IMR-90 (cell line): ENCODE measurements around the gene ZNHIT2.
"Not testable (repeated sequence)": the region's sequence is repeated elsewhere in the genome, so short reads cannot be mapped to it uniquely, and the experiment has no call there.

Source experiments
- BHLHE40 ChIP-seq: fragments of 150-350 bp; IDR thresholded peaks from 2 replicates; pipeline ENCODE4 v1.6.1; 2016; ENCODE audit warnings: mild to moderate bottlenecking, low read depth, low read length
- CEBPB ChIP-seq: IDR thresholded peaks from 2 replicates; pipeline ENCODE4 v1.6.1; 2012; ENCODE audit warnings: low read depth, low read length, improper control_type of control experiment
- MXI1 ChIP-seq: IDR thresholded peaks from 2 replicates; pipeline ENCODE4 v1.6.1; 2012; ENCODE audit warnings: low read depth, mild to moderate bottlenecking, low read length, moderate library complexity, borderline replicate concordance
- POLR2A ChIP-seq: IDR thresholded peaks from 2 replicates; pipeline ENCODE4 v1.6.1; 2012; ENCODE audit warnings: mild to moderate bottlenecking, low read depth, low read length
- RAD21 ChIP-seq: IDR thresholded peaks from 2 replicates; pipeline ENCODE4 v1.6.1; 2012; ENCODE audit warnings: low read length, improper control_type of control experiment
- SMC3 ChIP-seq: fragments of 150-350 bp; IDR thresholded peaks from 2 replicates; pipeline ENCODE4 v1.6.1; 2016; ENCODE audit warnings: low read depth, mild to moderate bottlenecking, antibody characterized with exemption, low read length, moderate library complexity
- TF ChIP-seq, protein P1 (sequence below): conservative IDR thresholded peaks from 2 replicates; pipeline ENCODE4 v1.5.1; 2012; ENCODE audit warnings: mild to moderate bottlenecking, low read depth, low read length, improper control_type of control experiment

DNA sequence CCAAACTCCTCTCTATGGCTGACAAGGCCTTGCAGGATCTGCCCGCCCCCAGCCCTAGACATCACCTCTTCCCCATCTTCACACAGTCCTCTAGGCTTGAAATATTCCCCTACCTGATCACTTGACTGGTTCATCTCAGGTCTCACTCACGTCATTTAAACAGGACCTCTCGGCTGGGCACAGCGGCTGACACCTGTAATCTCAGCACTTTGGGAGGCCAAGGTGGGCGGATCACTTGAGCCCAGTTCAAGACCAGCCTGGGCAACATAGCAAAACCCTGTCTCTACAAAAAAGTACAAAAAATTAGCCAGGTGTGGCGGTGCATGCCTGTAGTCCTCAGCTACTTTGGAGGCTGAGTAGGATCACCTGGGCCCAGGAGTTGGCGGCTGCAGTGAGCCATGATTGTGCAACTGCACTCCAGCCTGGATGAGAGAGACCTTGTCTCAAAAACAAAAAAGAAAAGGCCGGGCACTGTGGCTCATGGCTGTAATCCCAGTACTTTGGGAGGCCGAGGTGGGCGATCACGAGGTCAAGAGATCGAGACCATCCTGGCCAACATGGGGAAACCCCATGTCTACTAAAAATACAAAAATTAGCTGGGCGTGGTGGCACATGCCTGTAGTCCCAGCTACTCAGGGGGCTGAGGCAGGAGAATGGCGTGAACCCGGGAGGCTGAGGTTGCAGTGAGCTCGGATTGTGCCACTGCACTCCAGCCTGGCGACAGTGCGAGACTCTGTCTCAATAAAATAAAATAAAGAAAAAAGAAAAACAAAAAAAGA, 1.6 kb upstream of the ZNHIT2 start:
- TF ChIP-seq, protein P1, sequence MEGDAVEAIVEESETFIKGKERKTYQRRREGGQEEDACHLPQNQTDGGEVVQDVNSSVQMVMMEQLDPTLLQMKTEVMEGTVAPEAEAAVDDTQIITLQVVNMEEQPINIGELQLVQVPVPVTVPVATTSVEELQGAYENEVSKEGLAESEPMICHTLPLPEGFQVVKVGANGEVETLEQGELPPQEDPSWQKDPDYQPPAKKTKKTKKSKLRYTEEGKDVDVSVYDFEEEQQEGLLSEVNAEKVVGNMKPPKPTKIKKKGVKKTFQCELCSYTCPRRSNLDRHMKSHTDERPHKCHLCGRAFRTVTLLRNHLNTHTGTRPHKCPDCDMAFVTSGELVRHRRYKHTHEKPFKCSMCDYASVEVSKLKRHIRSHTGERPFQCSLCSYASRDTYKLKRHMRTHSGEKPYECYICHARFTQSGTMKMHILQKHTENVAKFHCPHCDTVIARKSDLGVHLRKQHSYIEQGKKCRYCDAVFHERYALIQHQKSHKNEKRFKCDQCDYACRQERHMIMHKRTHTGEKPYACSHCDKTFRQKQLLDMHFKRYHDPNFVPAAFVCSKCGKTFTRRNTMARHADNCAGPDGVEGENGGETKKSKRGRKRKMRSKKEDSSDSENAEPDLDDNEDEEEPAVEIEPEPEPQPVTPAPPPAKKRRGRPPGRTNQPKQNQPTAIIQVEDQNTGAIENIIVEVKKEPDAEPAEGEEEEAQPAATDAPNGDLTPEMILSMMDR: not testable (repeated sequence)
- not testable (repeated sequence) for TF ChIP-seq POLR2A, RAD21, SMC3, MXI1, BHLHE40
- 0 out of 2 replicates have a peak, but pooled peaks have one; percentile 21 for TF ChIP-seq CEBPB
